H1 (cell line): ENCODE data around the gene IP6K1. TPM values are rescaled to one million over a fixed set of nuclear protein-coding genes. Genes with fewer than 3 reads are reported as not detected.
"Not testable (repeated sequence)": the region's sequence is repeated elsewhere in the genome, so short reads cannot be mapped to it uniquely, and the experiment has no call there.

Experiments used
- CTCF ChIA-PET: fragments of 300-600 bp; sonication (Branson Sonifier 250); formaldehyde crosslinking; loops from one replicate; lab custom pipeline; 2021; ENCODE audit not compliant: partially characterized antibody; lab: Charles Lee
- POLR2A ChIA-PET: fragments of 300-600 bp; sonication (Branson Sonifier 250); formaldehyde crosslinking; loops from one replicate; lab custom pipeline; 2021; ENCODE audit warnings: inconsistent platforms; ENCODE audit not compliant: partially characterized antibody; lab: Charles Lee
- DNase-seq, 2 experiments: peaks; one replicate each; pipeline versions ENCODE4 v3.0.0 to v3.0.0-alpha.2; 2010 to 2022; ENCODE audit warnings: low spot score in 2 of 2, low read depth in 1 of 2, mixed read lengths in 1 of 2
- FAIRE-seq: peaks from 2 replicates; lab custom pipeline; 2011; peaks lifted over from hg19 to GRCh38; lab: Jason Lieb, UNC
- H2AFZ ChIP-seq: 2 replicates; pipeline ENCODE4 v1.8.1; 2012; ENCODE audit warnings: low read length, inconsistent platforms
- H2AK5ac ChIP-seq: 2 replicates; pipeline ENCODE4 v1.6.1; 2013; ENCODE audit warnings: low read depth, low read length
- H2BK120ac ChIP-seq: replicated peaks from 2 replicates; pipeline ENCODE3; 2013; ENCODE audit warnings: low read depth, low read length, inconsistent platforms
- H2BK12ac ChIP-seq: 2 replicates; pipeline ENCODE4 v1.6.1; 2013; ENCODE audit warnings: low read depth, low read length
- H2BK15ac ChIP-seq: 2 replicates; pipeline ENCODE4 v1.6.1; 2013; ENCODE audit warnings: low read length
- H2BK20ac ChIP-seq: 2 replicates; pipeline ENCODE4 v1.6.1; 2013; ENCODE audit warnings: low read length
- H2BK5ac ChIP-seq: 2 replicates; pipeline ENCODE4 v1.6.1; 2013; ENCODE audit warnings: low read depth, low read length
- H3K14ac ChIP-seq: 2 replicates; pipeline ENCODE4 v1.6.1; 2013; ENCODE audit warnings: inconsistent platforms; ENCODE audit not compliant: insufficient read length
- H3K18ac ChIP-seq: 2 replicates; pipeline ENCODE4 v1.6.1; 2013; ENCODE audit warnings: low read length; ENCODE audit errors: extremely low read depth
- H3K23ac ChIP-seq: 2 replicates; pipeline ENCODE4 v1.6.1; 2013; ENCODE audit warnings: inconsistent platforms; ENCODE audit not compliant: insufficient read length
- H3K23me2 ChIP-seq: 2 replicates; pipeline ENCODE4 v1.6.1; 2013; ENCODE audit warnings: low read depth, low read length
- H3K27ac ChIP-seq: 2 replicates; pipeline ENCODE4 v1.6.1; 2011; ENCODE audit warnings: low read depth, low read length, inconsistent platforms
- H3K27me3 ChIP-seq, 4 experiments: replicated peaks in 1 of 4; 1 replicate in 1 of 4; 2 replicates in 3 of 4; pipeline versions ENCODE4 v1.6.1 to v1.8.1; 2011 to 2013; ENCODE audit warnings: low read length in 3 of 4, mild to moderate bottlenecking in 3 of 4, inconsistent platforms in 2 of 4, mixed read lengths in 2 of 4, moderate library complexity in 1 of 4; ENCODE audit not compliant: control insufficient read depth in 3 of 4, insufficient read depth in 3 of 4; ENCODE audit errors: extremely low read depth in 1 of 4
- H3K36me3 ChIP-seq, 4 experiments: 2 replicates each; pipeline versions ENCODE4 v1.6.1 to v1.8.1; 2011 to 2013; ENCODE audit warnings: mild to moderate bottlenecking in 4 of 4, low read length in 3 of 4, moderate library complexity in 2 of 4, control low read depth in 1 of 4, inconsistent platforms in 1 of 4; ENCODE audit not compliant: insufficient read depth in 4 of 4, control insufficient read depth in 2 of 4
- H3K4ac ChIP-seq: replicated peaks from 2 replicates; pipeline ENCODE3; 2013; ENCODE audit warnings: low read length, low read depth, mixed read lengths, inconsistent platforms; ENCODE audit not compliant: insufficient read length
- H3K4me1 ChIP-seq, 4 experiments: replicated peaks in 1 of 4; 1 replicate in 1 of 4; 2 replicates in 3 of 4; pipeline versions ENCODE4 v1.6.1 to v1.8.1; 2011 to 2013; ENCODE audit warnings: low read length in 3 of 4, inconsistent platforms in 2 of 4, mixed read lengths in 1 of 4; ENCODE audit not compliant: insufficient read depth in 4 of 4, control insufficient read depth in 3 of 4
- H3K4me2 ChIP-seq, 2 experiments: 2 replicates each; pipeline versions ENCODE4 v1.6.1 to v1.8.1; 2011 to 2013; ENCODE audit warnings: low read depth in 2 of 2, low read length in 2 of 2, control low read depth in 1 of 2, inconsistent platforms in 1 of 2, mild to moderate bottlenecking in 1 of 2; ENCODE audit not compliant: insufficient read depth in 1 of 2
- H3K4me3 ChIP-seq, 4 experiments: fragments of 200-600, 300-600 bp in 1 of 4; sonication (generic), shearing (Covaris generic), sonication (Bioruptor Twin) in 1 of 4; 2 replicates each; pipeline versions ENCODE4 v1.5.1 to v1.8.1; 2011 to 2016; ENCODE audit warnings: low read length in 4 of 4, low read depth in 3 of 4, control low read depth in 2 of 4, inconsistent platforms in 2 of 4, mild to moderate bottlenecking in 2 of 4, mixed read lengths in 1 of 4, moderate library complexity in 1 of 4; ENCODE audit not compliant: insufficient read depth in 2 of 4; ENCODE audit errors: extremely low read depth in 1 of 4
- H3K56ac ChIP-seq: replicated peaks from 2 replicates; pipeline ENCODE3; 2013; ENCODE audit warnings: low read depth, mild to moderate bottlenecking, mixed read lengths, low read length, inconsistent platforms; ENCODE audit not compliant: insufficient read length
- H3K79me1 ChIP-seq: 2 replicates; pipeline ENCODE4 v1.6.1; 2013; ENCODE audit warnings: low read depth, low read length, control low read depth
- H3K79me2 ChIP-seq, 2 experiments: 2 replicates each; pipeline versions ENCODE4 v1.6.1 to v1.8.1; 2012 to 2013; ENCODE audit warnings: low read length in 2 of 2, mild to moderate bottlenecking in 2 of 2, inconsistent platforms in 1 of 2; ENCODE audit not compliant: insufficient read depth in 2 of 2, control insufficient read depth in 1 of 2
- H3K9ac ChIP-seq, 4 experiments: replicated peaks in 1 of 4; 1 replicate in 1 of 4; 2 replicates in 3 of 4; pipeline versions ENCODE4 v1.6.1 to v1.8.1; 2011 to 2013; ENCODE audit warnings: low read depth in 3 of 4, low read length in 3 of 4, control low read depth in 2 of 4, mild to moderate bottlenecking in 2 of 4, moderate library complexity in 2 of 4, inconsistent platforms in 1 of 4; ENCODE audit errors: extremely low read depth in 1 of 4
- H3K9me3 ChIP-seq, 2 experiments: 2 replicates each; pipeline versions ENCODE4 v1.6.1 to v1.8.1; 2012 to 2013; ENCODE audit warnings: mild to moderate bottlenecking in 2 of 2, moderate library complexity in 2 of 2, control low read depth in 1 of 2, inconsistent platforms in 1 of 2, low read depth in 1 of 2, low read length in 1 of 2, mixed read lengths in 1 of 2; ENCODE audit not compliant: insufficient read depth in 2 of 2
- H4K20me1 ChIP-seq, 2 experiments: replicated peaks in 1 of 2; 2 replicates each; pipeline versions ENCODE3 to v1.8.1; 2011 to 2013; ENCODE audit warnings: inconsistent platforms in 2 of 2, low read length in 2 of 2, mild to moderate bottlenecking in 1 of 2; ENCODE audit not compliant: insufficient read depth in 2 of 2, control insufficient read depth in 1 of 2
- H4K5ac ChIP-seq: 2 replicates; pipeline ENCODE4 v1.6.1; 2013; ENCODE audit warnings: low read length, low read depth, mixed read lengths, inconsistent platforms; ENCODE audit not compliant: insufficient read length
- H4K8ac ChIP-seq: 2 replicates; pipeline ENCODE4 v1.8.0; 2013; ENCODE audit warnings: mild to moderate bottlenecking, moderate library complexity, low read length, inconsistent platforms; ENCODE audit not compliant: insufficient read depth; ENCODE audit errors: extremely low read depth
- H4K91ac ChIP-seq: replicated peaks from 2 replicates; pipeline ENCODE3; 2013; ENCODE audit warnings: low read length, mixed read lengths, inconsistent platforms; ENCODE audit not compliant: insufficient read length
- KDM4A ChIP-seq: IDR thresholded peaks from one replicate; pipeline ENCODE4 v1.7.1; 2012; ENCODE audit warnings: low read depth, mild to moderate bottlenecking, moderate library complexity, low read length, inconsistent platforms; ENCODE audit not compliant: severe bottlenecking
- WGBS, 2 experiments: shearing (Covaris generic) in 1 of 2; methylation state at CpG; one replicate each; pipeline versions ENCODE4 v1.1.6 to v1.1.7; 2013 to 2015; ENCODE audit warnings: low lambda C conversion rate in 2 of 2, mixed read lengths in 2 of 2, inconsistent platforms in 1 of 2, low coverage in 1 of 2, missing lambda C conversion rate in 1 of 2; ENCODE audit not compliant: insufficient replicate concordance in 2 of 2, insufficient coverage in 1 of 2, insufficient read length in 1 of 2; ENCODE audit errors: extremely low coverage in 1 of 2, missing lambda C conversion rate in 1 of 2; 5-methylcytosine and 5-hydroxymethylcytosine counted together
- polyA plus RNA-seq, 7 experiments: library from polyadenylated mRNA; depleted of rRNA in 3 of 7; stranded (reverse) in 5 of 7; unstranded in 2 of 7; fragments of >200 nt in 5 of 7; fragments of 200-250 nt in 2 of 7; gene quantifications; 1 replicate in 5 of 7; 2 replicates in 1 of 7; 4 replicates in 1 of 7; pipeline versions ENCODE4 v1.2.1 to v1.2.3, GENCODE V29; 2011 to 2013; ENCODE audit warnings: missing spikeins in 2 of 7, mixed read lengths in 2 of 7
- total RNA-seq: library from RNA; stranded (reverse); fragmentation: NEBNext Ultra II Directional; extraction: Animal tissue kit (Norgen Biotek cat#: 25700); gene quantifications from 2 replicates; pipeline ENCODE4 v1.2.1, GENCODE V29; 2021

The IP6K1 gene
- total and polyA plus RNA-seq, 2 of the 8 experiments (the other 6 are each of a cell fraction or from before 2014, with no cell fraction given) = 31.5 to 35.2 TPM

GRCh38 chr3:49689908-49690624, 96.3 kb downstream of the IP6K1 start:
- not testable (repeated sequence) for H4K5ac ChIP-seq, H3K79me1 ChIP-seq, H2BK120ac ChIP-seq, H3K56ac ChIP-seq, H3K9me3 ChIP-seq, FAIRE-seq, H3K23ac ChIP-seq, H2BK15ac ChIP-seq, H3K18ac ChIP-seq, H3K4ac ChIP-seq, H3K79me2 ChIP-seq, H2AK5ac ChIP-seq, H2BK20ac ChIP-seq, H2BK5ac ChIP-seq, H4K20me1 ChIP-seq, H3K14ac ChIP-seq, H4K91ac ChIP-seq, DNase-seq, H3K27ac ChIP-seq, H3K4me1 ChIP-seq, H2BK12ac ChIP-seq, H3K27me3 ChIP-seq, H3K36me3 ChIP-seq
- Histone ChIP-seq H3K23me2 (peaks cover 14% of the 10 kb centered on the region), H3K9ac (peak overlapping the region; percentile 51 to 66 (median 62)), H2AFZ (0 out of 2 replicates have a peak overlapping the region, but pooled peaks have one; percentile 40), H4K8ac (peak overlapping the region; percentile 9; the same call in 1 of the 2 replicates), H3K4me3 (peak overlapping the region; percentile 81 to 98 (median 88)), H3K4me2 (peak overlapping the region; percentile 44 to 66)
- 20% methylated on average over 16 of the region's 16 CpGs; no CpG with 5 or more reads in 1 of the 2 experiments for WGBS, 2 experiments
- ChIA-PET CTCF (interaction anchor here (0.6 to 2.0 kb wide), 3 partner anchors 11 to 1268 kb away, joined by 3 to 11 read pairs (median 3); no protein-coding TSS in a partner anchor), POLR2A (interaction anchor here (1.9 to 2.6 kb wide), 2 partner anchors 12 to 29 kb away, joined by 7 to 12 read pairs; partner anchors contain the start of gene AMIGO3)
- TF ChIP-seq KDM4A = peak; percentile 34
